ENCODE results near the gene LMNB1. TPM values are rescaled to one million over a fixed set of nuclear protein-coding genes. Genes with fewer than 3 reads are reported as not detected.

The LMNB1 gene
- total RNA-seq, 2 donors from 2014 or later = 185 to 205 TPM

DNA sequence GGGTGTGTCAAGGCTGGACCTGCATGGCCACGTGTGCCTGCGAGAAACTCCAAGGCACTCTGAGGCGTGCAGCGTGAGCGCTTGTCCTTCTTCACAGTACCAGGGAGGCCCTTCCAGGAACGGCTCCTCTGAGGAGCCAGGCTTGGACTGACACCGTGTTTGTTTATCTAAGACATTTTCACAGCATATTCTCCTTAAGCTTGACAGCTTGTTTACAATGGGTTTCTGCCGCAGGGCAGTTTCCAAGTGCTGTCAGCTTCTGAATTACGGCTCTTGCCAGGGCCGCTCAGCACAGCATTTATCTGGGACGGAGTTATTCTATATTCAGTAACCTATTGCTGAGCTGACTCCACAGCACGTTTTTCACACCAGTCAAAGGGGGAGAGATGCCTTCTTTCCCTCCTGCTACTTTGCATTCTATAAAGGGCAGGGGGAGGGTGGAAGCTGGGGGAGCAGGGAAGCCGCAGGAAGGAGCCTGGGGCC, 98.4 kb downstream of the LMNB1 start:
- H3K27ac Mint-ChIP-seq = no peak overlapping the region

DNA sequence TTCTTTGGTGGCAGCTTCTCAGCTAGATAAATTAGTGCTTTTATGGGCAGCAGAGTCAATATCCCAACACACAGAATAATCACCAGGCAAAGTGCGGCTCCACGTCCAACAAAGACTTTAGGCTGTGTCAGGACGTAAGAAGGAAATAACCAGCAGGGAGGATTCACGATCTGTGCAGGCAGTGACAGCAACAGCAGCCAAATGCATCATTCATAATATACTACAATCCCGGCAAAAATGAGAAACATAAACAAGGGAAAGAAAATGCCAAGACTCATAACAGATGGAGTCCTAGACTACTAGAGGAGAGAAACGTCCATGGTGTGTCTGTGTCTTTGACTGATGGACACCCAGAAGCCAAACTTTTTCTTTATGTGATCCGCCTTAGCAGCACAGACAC, 100.7 kb downstream of the LMNB1 start:
- peaks cover 10% of the 10 kb centered on the region for H3K4me1 ChIP-seq (ENCODE audit: control insufficient read depth, insufficient read depth, low read length)
- H3K36me3 ChIP-seq (ENCODE audit: control insufficient read depth, insufficient read depth, low read length) = peaks cover 37% of the 10 kb centered on the region
- Mint-ChIP-seq H3K27me3 (ENCODE audit: insufficient read depth) (no peaks in the 10 kb centered on the region), H3K9me3 (no peaks in the 10 kb centered on the region), H3K36me3 (ENCODE audit: low read depth) (peaks cover 7% of the 10 kb centered on the region), H3K4me1 (peaks cover 9% of the 10 kb centered on the region), H3K4me3 (no peak overlapping the region), H3K27ac (no peak overlapping the region)
- TF ChIP-seq, protein P1, sequence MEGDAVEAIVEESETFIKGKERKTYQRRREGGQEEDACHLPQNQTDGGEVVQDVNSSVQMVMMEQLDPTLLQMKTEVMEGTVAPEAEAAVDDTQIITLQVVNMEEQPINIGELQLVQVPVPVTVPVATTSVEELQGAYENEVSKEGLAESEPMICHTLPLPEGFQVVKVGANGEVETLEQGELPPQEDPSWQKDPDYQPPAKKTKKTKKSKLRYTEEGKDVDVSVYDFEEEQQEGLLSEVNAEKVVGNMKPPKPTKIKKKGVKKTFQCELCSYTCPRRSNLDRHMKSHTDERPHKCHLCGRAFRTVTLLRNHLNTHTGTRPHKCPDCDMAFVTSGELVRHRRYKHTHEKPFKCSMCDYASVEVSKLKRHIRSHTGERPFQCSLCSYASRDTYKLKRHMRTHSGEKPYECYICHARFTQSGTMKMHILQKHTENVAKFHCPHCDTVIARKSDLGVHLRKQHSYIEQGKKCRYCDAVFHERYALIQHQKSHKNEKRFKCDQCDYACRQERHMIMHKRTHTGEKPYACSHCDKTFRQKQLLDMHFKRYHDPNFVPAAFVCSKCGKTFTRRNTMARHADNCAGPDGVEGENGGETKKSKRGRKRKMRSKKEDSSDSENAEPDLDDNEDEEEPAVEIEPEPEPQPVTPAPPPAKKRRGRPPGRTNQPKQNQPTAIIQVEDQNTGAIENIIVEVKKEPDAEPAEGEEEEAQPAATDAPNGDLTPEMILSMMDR (conservative IDR thresholded peaks at IDR 0.05) = no peak
- no peak for DNase-seq
- no peak overlapping the region for H3K4me3 ChIP-seq (ENCODE audit: low read length)
- H3K9ac ChIP-seq (ENCODE audit: extremely low read depth, low read length, poor library complexity, severe bottlenecking) = no peak overlapping the region
- H3K27me3 ChIP-seq (ENCODE audit: control insufficient read depth, insufficient read depth, low read length, poor library complexity, severe bottlenecking) = no peaks in the 10 kb centered on the region
- H3K27ac ChIP-seq (ENCODE audit: low read depth, low read length) = no peak overlapping the region
- WGBS, 2 experiments (ENCODE audit: insufficient coverage in 1 of 2, insufficient read length in 1 of 2) = 82 to 96% methylated on average over 3 to 7 of the region's 7 CpGs
- no peaks in the 10 kb centered on the region for H3K9me3 ChIP-seq (ENCODE audit: control insufficient read depth, low read length)

More for the DNA sequence above, 98.4 kb downstream of the LMNB1 start:
- DNase-seq = no peak
- TF ChIP-seq, protein P1 (conservative IDR thresholded peaks at IDR 0.05) = no peak
- H3K4me1 Mint-ChIP-seq = peaks cover 7% of the 10 kb centered on the region
- Histone ChIP-seq H3K27me3 (ENCODE audit: control insufficient read depth, insufficient read depth, low read length, poor library complexity, severe bottlenecking) (no peaks in the 10 kb centered on the region), H3K27ac (ENCODE audit: low read depth, low read length) (no peak overlapping the region), H3K9ac (ENCODE audit: extremely low read depth, low read length, poor library complexity, severe bottlenecking) (no peak overlapping the region), H3K4me1 (ENCODE audit: control insufficient read depth, insufficient read depth, low read length) (peaks cover 10% of the 10 kb centered on the region), H3K4me3 (ENCODE audit: low read length) (no peak overlapping the region), H3K9me3 (ENCODE audit: control insufficient read depth, low read length) (no peaks in the 10 kb centered on the region), H3K36me3 (ENCODE audit: control insufficient read depth, insufficient read depth, low read length) (peaks cover 57% of the 10 kb centered on the region)
- WGBS, 2 experiments (ENCODE audit: insufficient coverage in 1 of 2, insufficient read length in 1 of 2) = 77 to 82% methylated on average over 7 to 13 of the region's 13 CpGs
- peaks cover 16% of the 10 kb centered on the region for H3K36me3 Mint-ChIP-seq (ENCODE audit: low read depth)
- H3K4me3 Mint-ChIP-seq = no peak overlapping the region
- no peaks in the 10 kb centered on the region for H3K9me3 Mint-ChIP-seq
- H3K27me3 Mint-ChIP-seq (ENCODE audit: insufficient read depth) = peaks cover 2% of the 10 kb centered on the region

DNA sequence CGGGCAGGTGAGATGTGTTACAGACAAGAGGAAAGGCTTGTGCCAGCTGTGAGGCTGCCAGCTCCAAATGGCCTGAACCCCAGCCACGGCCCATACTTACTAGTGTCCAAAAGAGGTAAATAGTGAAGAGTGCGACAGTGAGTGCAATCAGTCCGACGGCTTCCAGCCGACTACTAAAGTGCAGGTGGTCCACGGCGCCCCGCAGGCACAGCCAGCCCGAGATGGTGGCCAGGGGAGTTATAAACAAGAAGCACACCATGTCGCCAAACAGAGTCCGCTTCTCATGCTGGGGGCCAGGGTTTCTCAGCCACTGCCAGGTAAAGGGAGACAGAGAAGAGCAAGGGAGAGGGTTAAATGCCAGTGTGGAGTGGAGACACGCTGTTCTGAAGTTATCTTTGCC, 101.1 kb downstream of the LMNB1 start:
- WGBS, 2 experiments (ENCODE audit: insufficient coverage in 1 of 2, insufficient read length in 1 of 2) = 96 to 98% methylated on average over 8 to 13 of the region's 13 CpGs

More for the DNA sequence above, 101.1 kb downstream of the LMNB1 start:
- Histone ChIP-seq H3K27ac (ENCODE audit: low read depth, low read length) (no peak overlapping the region), H3K9ac (ENCODE audit: extremely low read depth, low read length, poor library complexity, severe bottlenecking) (no peak overlapping the region), H3K36me3 (ENCODE audit: control insufficient read depth, insufficient read depth, low read length) (peaks cover 34% of the 10 kb centered on the region), H3K4me1 (ENCODE audit: control insufficient read depth, insufficient read depth, low read length) (peaks cover 10% of the 10 kb centered on the region), H3K9me3 (ENCODE audit: control insufficient read depth, low read length) (no peaks in the 10 kb centered on the region), H3K27me3 (ENCODE audit: control insufficient read depth, insufficient read depth, low read length, poor library complexity, severe bottlenecking) (no peaks in the 10 kb centered on the region), H3K4me3 (ENCODE audit: low read length) (no peak overlapping the region)
- Mint-ChIP-seq H3K27ac (no peak overlapping the region), H3K4me1 (peaks cover 13% of the 10 kb centered on the region), H3K9me3 (no peaks in the 10 kb centered on the region), H3K27me3 (ENCODE audit: insufficient read depth) (no peaks in the 10 kb centered on the region), H3K36me3 (ENCODE audit: low read depth) (peaks cover 7% of the 10 kb centered on the region), H3K4me3 (no peak overlapping the region)
- no peak for DNase-seq
- TF ChIP-seq, protein P1 (conservative IDR thresholded peaks at IDR 0.05) = no peak
